T1000 (cell line): ENCODE data around the gene CECR2.

ENCODE experiments used
- DNase-seq: peaks from one replicate; lab custom pipeline; 2025; ENCODE audit warnings: mixed read lengths; lab: John Stamatoyannopoulos, UW

The CECR2 gene

GRCh38 chr22:17368144-17368543, 1.1 kb upstream of the CECR2 start:
- DNase-seq, result no peak

- DNase-seq, result no peak
Measured at GRCh38 chr22:17368554-17369438, 464 bp upstream of the CECR2 start.

- no peak for DNase-seq
Measured at GRCh38 chr22:17370026-17370765, 936 bp downstream of the CECR2 start.

- DNase-seq, result no peak
Measured at GRCh38 chr22:17370766-17371432, 1.6 kb downstream of the CECR2 start.

GRCh38 chr22:17371448-17371847, 2.2 kb downstream of the CECR2 start:
- no peak for DNase-seq

GRCh38 chr22:17373855-17374254, 4.6 kb downstream of the CECR2 start:
- DNase-seq, result no peak

GRCh38 chr22:17375914-17376614, 6.8 kb downstream of the CECR2 start:
- DNase-seq, result no peak

GRCh38 chr22:17376950-17377349, 7.7 kb downstream of the CECR2 start:
- no peak for DNase-seq

GRCh38 chr22:17379944-17380343, 10.7 kb downstream of the CECR2 start:
- no peak for DNase-seq

GRCh38 chr22:17380359-17381087, 11.3 kb downstream of the CECR2 start:
- DNase-seq, result no peak

- no peak for DNase-seq
Measured at GRCh38 chr22:17381192-17381913, 12.1 kb downstream of the CECR2 start.

- DNase-seq, result no peak
Measured at GRCh38 chr22:17384612-17385330, 15.5 kb downstream of the CECR2 start.

GRCh38 chr22:17387356-17387755, 18.1 kb downstream of the CECR2 start:
- no peak for DNase-seq

- no peak for DNase-seq
Measured at GRCh38 chr22:17388235-17388634, 19.0 kb downstream of the CECR2 start.

GRCh38 chr22:17390087-17390486, 20.8 kb downstream of the CECR2 start:
- no peak for DNase-seq

- no peak for DNase-seq
Measured at GRCh38 chr22:17396516-17396915, 27.3 kb downstream of the CECR2 start.

- no peak for DNase-seq
Measured at GRCh38 chr22:17397756-17398547, 28.7 kb downstream of the CECR2 start.

- no peak for DNase-seq
Measured at GRCh38 chr22:17400305-17400704, 31.0 kb downstream of the CECR2 start.

GRCh38 chr22:17401728-17402127, 32.5 kb downstream of the CECR2 start:
- DNase-seq, result no peak
